GM19043 (cell line): ENCODE measurements around the gene LGSN.
"Not testable (repeated sequence)": the region's sequence is repeated elsewhere in the genome, so short reads cannot be mapped to it uniquely, and the experiment has no call there.

Experiments
- ATAC-seq: cut with Tn5 transposase; IDR thresholded peaks from one replicate; pipeline ENCODE4 v1.9.1; 2021; ENCODE audit warnings: low read depth; ENCODE audit not compliant: unreplicated experiment

The LGSN gene

DNA sequence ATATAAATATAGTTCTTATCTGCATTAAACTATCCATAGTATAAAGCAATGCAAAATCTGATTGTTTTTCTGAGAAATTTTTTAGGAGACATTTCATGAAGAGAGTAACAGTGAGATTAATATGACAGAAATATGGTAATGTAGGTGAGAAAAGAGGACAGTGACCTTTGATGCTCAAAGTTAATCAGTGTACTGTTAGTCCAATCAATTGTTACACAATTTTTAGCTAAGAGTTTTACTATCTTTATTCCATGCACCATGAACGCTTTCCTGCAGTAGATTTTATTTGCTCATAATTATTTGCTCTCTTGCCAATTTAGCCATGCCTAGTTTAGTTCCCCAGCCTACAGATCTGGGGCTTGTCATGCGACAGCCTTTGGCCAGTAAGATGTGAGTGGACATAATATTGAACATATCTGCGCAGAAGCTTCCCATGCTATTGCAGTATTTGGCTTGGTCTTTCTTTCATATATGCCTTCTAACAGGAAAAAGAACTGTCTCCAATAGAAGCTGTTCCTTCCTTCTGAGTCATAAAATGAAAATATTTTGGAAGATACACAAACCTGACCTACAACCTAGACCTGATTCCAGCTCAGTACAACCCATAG is 69.8 kb downstream of the LGSN start:
- no peak for ATAC-seq

DNA sequence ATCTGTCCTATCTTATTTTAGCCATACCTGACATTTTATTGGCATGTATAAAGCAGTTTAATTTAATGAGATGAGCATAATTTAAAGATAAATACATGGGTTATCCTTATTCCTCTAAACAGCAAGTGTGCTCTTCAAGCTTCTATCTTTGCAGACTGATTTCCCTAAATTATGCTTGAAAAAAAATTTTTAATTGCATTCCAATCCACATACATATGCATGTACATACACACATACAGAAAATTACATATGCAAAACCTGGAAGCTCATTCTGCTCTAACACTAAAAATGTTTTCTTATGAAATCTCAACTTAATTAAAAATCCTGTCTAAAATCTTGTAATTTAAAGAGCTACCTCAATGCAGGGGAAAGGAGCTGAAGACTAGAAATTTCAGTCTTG is 73.2 kb downstream of the LGSN start:
- no peak for ATAC-seq

DNA sequence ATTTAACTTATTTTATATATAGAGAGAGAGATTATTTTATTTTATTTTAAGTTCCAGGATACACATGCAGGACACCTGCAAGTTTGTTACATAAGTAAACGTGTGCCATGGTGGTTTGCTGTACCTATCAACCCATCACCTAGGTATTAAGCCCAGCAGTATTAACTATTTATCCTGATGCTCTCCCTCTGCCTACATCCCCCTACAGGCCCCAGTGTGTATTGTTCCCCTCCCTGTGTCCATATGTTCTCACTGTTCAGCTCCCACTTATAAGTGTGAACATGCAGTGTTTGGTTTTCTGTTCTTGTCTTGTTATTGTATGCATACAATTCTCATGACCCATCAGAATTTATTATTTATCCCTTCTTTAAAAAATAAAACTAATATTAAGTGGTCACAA is 73.9 kb downstream of the LGSN start:
- no peak for ATAC-seq

DNA sequence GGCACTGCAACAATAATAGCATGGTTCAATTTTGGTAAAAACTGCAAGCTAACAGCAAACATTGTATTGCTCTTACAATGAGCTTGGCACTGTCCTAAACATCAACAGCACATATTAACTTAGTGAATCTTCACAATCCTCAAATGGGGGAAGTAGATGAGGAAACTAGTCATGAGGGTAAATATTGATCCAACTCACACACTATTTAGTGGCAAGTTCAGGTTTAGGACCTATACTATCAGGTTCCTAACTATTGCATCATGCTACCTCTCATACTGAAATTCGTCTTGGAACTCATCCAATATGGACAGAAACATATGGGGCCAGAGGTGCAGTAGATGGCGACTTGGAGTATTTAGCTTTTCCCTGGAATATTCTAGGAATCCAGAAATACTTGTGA is 74.4 kb downstream of the LGSN start:
- ATAC-seq: no peak

DNA sequence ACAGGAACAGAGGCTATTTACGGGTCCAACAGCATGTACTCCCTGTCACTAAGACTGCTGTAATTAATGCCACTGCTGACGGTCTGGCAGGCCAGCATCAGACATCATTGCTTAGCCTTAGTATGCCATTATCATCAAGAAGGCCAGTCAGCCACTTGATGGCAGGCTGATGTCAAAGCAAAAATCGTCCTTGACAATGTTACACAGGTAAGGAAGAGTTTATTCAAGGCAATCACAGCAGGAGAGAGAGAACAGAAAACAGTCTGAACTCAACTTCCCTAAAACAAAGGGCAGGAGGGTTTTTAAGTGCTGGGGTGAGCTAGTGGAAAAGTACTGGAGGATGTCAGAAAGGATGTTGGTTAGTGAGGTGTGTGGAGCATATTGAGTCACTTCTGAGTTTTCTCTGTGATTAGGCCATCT is 83.4 kb downstream of the LGSN start:
- ATAC-seq: peak; percentile 89

DNA sequence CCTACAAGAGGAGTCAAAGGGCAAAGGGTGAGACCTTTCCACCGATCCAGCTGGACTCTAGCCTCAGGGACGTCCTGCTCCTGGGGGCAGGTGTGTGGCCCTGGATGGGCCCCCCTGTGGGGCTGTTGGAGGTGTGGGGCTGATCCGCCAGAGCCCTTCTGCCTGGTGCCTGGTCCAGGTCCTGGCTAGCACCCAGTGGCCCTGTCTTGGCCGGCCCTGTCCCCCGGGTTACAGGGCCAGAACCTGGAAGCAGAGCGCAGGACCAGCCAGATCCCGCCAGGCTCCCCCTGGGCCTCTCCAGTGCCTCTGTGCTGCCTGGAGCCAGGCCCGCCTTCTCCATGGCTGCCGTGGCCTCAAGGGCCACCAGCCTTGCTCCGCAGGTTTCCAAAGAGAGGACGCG is 89.3 kb downstream of the LGSN start:
- ATAC-seq: not testable (repeated sequence)

DNA sequence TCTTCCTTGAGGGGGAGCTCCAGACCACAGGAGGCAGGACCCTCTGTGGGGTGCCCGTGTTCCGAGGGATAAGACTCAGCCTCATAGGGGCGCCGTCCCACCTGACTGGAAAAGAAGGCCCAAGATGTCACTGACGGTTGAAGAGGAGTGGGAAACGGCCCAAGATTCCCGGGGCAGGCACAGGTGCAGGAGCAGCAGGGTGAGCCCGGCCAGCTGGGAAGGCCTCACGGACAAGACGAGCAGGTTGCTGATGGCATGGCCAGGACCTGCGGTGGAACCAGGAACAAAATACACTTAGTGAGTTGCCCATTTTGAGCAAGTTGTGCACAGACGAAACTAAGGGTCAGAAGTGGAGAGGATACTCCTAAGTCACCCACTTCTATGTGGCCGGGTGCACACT is 89.8 kb downstream of the LGSN start:
- not testable (repeated sequence) for ATAC-seq

DNA sequence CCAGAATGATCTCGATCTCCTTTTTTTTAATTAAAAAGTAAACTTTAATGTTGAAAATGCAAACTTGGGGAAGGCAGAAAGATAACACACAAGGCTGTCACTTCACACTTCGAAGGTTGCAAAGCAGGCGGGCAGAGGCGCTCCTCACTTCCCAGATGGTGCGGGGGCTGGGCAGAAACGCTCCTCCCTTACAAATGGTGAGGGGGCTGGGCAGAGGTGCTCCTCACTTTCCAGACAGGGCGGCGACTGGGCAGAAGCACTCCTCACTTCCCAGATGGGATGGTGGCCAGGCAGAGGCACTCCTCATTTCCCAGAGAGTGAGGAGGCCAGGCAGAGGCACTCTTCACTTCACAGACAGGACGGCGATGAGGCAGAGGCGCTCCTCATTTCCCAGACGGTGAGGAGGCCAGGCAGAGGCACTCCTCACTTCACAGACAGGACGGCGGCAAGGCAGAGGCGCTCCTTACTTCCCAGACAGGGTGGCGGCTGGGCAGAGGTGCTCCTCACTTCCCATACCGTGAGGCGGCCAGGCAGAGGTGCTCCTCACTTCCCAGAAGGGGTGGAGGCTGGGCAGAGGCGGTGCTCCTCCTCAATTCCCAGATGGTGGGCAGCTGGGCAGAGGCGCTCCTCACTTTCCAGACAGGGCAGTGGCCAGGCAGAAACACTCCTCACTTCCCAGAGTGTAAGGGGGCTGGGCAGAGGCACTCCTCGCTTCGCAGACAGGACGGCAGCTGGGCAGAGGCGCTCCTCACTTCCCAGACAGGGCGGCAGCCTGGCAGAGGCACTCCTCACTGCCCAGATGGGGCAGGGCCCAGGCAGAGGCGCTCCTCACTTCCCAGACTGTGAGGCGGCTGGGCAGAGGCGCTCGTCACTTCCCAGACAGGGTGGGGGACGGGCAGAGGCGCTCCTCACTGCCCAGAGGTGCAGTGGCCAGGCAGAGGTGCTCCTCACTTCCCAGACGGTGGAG is 91.6 kb downstream of the LGSN start:
- ATAC-seq: not testable (repeated sequence)

DNA sequence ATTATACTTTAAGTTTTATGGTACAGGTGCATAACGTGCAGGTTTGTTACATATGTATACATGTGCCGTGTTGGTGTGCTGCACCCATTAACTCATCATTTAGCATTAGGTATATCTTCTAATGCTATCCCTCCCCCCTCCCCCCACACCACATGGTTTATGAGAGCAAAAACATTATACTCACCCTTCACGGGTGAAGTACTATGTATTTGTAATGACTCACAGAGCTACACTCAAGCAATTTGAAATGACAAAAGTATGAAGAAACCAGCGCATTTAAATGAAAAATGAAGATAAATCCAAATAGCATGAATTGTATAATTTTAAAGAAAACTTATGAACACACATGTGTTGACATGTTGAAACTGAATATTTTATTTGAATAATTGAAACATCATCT is 93.8 kb downstream of the LGSN start:
- ATAC-seq: not testable (repeated sequence)
